T-helper 1 cell (primary cell): Measurements from ENCODE around the gene ALS2CL.

Source experiments
- DNase-seq, 5 donors: peaks; one replicate each; pipeline ENCODE4 v3.0.0-alpha.2; 2012 to 2020

ALS2CL gene

DNA sequence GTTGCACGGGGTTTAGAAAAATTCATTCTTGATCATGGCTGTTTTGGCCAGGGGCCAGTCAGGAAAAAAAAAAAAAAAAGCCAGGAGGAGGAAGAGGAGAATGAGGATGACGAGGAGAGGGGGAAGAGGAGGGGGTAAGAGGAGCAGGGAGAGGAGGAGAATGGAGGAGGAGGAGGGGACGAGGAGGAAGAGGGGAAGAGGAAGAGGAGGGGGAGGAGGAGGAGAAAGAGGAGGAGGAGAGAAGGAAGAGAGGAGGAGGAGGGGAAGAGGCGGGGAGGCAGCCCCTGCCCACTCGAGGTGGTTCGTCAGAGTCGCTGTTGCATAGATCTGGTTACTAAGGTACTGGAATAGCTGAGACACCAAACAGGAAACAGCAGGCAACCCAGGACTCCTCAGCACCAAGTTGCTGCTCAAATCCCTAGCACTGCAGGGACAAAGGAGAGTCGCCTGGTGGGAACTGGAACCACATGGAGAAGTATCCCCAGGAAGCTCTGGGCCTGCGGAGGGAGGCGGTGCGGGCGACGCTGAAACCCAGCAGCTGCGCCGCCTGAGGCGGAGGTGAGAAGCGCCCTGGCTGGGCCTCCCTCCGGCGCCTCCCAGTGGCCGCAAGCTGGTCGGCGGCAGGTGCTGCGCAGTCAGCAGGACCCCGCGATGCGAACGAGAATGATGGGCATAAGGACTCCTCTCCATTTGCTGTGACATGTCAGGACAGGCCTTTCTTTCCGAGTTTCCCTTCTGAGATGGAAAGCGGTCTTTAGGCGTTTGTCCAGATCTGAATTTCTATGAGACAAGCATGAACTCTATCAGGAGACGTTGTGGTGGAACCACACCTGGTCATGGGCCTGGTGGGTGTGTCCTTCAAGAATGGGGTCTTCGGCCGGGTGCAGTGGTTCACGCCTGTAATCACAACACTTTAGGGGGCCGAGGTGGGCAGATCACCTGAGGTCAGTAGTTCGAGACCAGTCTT lies 63.6 kb downstream of the ALS2CL start:
- peak; percentile 44 to 77 (median 65) for DNase-seq

- no peak for DNase-seq
Measured at GRCh38 chr3:46628901-46629369, 64.5 kb downstream of the ALS2CL start.

DNA sequence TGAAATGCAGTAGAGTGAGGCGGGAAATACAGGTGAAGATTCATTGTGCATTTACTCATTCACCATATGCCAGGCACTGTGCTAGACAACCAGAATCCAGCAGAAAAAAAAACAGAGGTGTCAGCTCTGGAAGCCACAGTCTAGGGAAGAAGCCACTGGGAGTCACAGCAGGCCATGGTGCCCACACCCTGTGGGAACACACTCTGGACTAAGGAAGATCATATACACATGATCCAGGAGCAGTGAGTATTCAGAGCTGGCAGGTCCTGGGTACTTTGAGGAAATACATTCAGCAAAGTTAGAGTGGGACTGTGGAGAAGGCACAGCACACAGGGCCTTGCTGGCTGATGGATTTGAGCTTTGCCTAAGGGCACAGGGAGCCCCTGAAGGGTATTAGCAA lies 66.4 kb downstream of the ALS2CL start:
- DNase-seq, result no peak

GRCh38 chr3:46626039-46626438 lies 67.4 kb downstream of the ALS2CL start:
- no peak for DNase-seq

DNA sequence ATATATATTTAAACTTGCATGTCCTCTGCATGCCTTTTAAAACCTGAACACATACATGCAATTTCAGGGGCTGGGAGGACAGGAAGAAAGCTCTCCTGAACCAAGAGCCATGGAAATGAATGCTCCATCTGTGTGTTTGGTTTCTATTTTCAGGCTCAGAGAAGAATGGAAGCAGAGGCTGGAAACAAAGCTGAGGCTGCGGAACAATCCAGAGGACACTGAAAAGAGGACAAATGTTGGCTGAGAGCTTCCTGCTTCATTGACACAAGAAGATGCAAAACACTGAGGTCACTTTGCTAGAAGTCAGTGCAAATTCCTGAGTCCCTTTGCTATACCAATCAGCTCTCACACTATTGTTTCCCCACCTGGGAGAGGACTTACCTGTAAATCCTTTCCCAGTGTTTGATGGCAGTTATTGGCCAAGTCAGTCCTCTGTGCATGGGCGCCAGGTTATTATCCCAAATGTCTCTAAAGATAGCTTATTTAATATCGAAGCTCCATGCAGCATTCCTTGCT lies 68.4 kb downstream of the ALS2CL start:
- DNase-seq, result no peak

DNA sequence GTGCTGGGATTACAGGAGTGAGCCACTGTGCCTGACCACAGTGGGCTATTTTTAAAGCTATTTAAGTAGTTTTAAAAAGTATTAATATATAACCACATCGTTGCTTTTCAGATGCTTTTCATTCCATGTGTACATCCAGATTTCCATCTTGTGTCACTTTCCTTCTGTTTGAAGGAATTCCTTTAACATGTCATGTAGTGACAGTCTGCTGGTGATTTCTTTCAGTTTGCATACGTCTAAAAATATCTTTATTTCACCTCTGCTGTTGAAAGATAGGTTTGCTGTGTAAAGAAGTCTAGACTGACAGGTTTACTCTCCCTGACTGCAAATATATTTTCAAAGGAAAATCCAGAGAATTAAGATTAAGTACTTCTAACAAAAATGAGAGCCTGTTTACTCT lies 68.9 kb downstream of the ALS2CL start:
- DNase-seq, result no peak

GRCh38 chr3:46619845-46620778 lies 73.4 kb downstream of the ALS2CL start:
- DNase-seq, result no peak
